ENCODE measurements around the gene KCNG2. TPM values are rescaled to one million over a fixed set of nuclear protein-coding genes. Genes with fewer than 3 reads are reported as not detected.

Gene KCNG2
- polyA plus RNA-seq, 1 of the 3 experiments (the other 2 are of a cell fraction), result not detected

DNA sequence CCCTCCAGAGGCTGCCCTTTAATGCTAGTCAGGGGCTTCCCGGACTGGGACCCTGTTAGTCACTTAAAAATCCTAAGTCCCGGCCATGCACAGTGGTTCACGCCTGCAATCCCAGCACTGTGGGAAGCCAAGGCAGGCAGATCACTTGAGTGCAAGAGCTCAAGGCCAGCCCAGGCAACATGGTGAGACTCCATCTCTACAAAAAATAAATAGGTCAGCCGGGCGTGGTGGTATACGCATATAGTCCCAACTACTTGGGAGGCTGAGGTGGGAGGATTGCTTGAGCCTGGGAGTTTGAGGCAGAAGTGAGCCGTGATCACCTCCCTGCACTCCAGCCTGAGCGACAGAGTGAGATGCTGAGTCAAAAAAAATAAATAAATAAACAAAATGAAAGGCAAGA lies 17.2 kb upstream of the KCNG2 start:
- H3K27ac ChIP-seq (ENCODE audit: low read depth in 2 of 2, low read length in 1 of 2), result no peak overlapping the region
- H3K9me2 ChIP-seq, result no peaks in the 10 kb centered on the region
- no peaks in the 10 kb centered on the region for H3K79me2 ChIP-seq (ENCODE audit: insufficient read depth)
- H3K9ac ChIP-seq, result no peak overlapping the region
- DNase-seq, result no peak
- H3K4me2 ChIP-seq, result no peak overlapping the region
- TF ChIP-seq FOSL2 (IDR thresholded peaks at IDR 0.05; ENCODE audit: borderline replicate concordance, low read depth) (no peak), ELF1 (IDR thresholded peaks at IDR 0.05) (no peak)
- TF ChIP-seq, protein P1, sequence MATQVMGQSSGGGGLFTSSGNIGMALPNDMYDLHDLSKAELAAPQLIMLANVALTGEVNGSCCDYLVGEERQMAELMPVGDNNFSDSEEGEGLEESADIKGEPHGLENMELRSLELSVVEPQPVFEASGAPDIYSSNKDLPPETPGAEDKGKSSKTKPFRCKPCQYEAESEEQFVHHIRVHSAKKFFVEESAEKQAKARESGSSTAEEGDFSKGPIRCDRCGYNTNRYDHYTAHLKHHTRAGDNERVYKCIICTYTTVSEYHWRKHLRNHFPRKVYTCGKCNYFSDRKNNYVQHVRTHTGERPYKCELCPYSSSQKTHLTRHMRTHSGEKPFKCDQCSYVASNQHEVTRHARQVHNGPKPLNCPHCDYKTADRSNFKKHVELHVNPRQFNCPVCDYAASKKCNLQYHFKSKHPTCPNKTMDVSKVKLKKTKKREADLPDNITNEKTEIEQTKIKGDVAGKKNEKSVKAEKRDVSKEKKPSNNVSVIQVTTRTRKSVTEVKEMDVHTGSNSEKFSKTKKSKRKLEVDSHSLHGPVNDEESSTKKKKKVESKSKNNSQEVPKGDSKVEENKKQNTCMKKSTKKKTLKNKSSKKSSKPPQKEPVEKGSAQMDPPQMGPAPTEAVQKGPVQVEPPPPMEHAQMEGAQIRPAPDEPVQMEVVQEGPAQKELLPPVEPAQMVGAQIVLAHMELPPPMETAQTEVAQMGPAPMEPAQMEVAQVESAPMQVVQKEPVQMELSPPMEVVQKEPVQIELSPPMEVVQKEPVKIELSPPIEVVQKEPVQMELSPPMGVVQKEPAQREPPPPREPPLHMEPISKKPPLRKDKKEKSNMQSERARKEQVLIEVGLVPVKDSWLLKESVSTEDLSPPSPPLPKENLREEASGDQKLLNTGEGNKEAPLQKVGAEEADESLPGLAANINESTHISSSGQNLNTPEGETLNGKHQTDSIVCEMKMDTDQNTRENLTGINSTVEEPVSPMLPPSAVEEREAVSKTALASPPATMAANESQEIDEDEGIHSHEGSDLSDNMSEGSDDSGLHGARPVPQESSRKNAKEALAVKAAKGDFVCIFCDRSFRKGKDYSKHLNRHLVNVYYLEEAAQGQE (IDR thresholded peaks at IDR 0.05; ENCODE audit: low read depth, low read length), result no peak
- TF ChIP-seq, protein P2, sequence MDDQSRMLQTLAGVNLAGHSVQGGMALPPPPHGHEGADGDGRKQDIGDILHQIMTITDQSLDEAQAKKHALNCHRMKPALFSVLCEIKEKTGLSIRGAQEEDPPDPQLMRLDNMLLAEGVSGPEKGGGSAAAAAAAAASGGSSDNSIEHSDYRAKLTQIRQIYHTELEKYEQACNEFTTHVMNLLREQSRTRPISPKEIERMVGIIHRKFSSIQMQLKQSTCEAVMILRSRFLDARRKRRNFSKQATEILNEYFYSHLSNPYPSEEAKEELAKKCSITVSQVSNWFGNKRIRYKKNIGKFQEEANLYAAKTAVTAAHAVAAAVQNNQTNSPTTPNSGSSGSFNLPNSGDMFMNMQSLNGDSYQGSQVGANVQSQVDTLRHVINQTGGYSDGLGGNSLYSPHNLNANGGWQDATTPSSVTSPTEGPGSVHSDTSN (IDR thresholded peaks at IDR 0.05), result no peak
- ChIA-PET POLR2A (no interaction called here), CTCF (no interaction called here)
- no peak overlapping the region for H2AFZ ChIP-seq (ENCODE audit: low read depth)
- no peaks in the 10 kb centered on the region for H4K20me1 ChIP-seq (ENCODE audit: insufficient read depth)
- no peaks in the 10 kb centered on the region for H3K36me3 ChIP-seq (replicated peaks in 1 of 2; ENCODE audit: control insufficient read depth in 1 of 2, insufficient read depth in 2 of 2, low read length in 1 of 2)
- H3K4me3 ChIP-seq (ENCODE audit: low read depth in 2 of 2, low read length in 1 of 2), result no peak overlapping the region
- H3F3A ChIP-seq (replicated peaks; ENCODE audit: insufficient read depth), result no peaks in the 10 kb centered on the region
- no peaks in the 10 kb centered on the region for H3K4me1 ChIP-seq (ENCODE audit: control insufficient read depth in 1 of 2, insufficient read depth in 2 of 2, low read depth in 1 of 2, low read length in 1 of 2)
- H3K9me3 ChIP-seq, result no peaks in the 10 kb centered on the region
- 50% methylated on average over 8 of the region's 8 CpGs for WGBS (ENCODE audit: low lambda C conversion rate)
- peaks cover 93% of the 10 kb centered on the region for H3K27me3 ChIP-seq (ENCODE audit: insufficient read depth)

DNA sequence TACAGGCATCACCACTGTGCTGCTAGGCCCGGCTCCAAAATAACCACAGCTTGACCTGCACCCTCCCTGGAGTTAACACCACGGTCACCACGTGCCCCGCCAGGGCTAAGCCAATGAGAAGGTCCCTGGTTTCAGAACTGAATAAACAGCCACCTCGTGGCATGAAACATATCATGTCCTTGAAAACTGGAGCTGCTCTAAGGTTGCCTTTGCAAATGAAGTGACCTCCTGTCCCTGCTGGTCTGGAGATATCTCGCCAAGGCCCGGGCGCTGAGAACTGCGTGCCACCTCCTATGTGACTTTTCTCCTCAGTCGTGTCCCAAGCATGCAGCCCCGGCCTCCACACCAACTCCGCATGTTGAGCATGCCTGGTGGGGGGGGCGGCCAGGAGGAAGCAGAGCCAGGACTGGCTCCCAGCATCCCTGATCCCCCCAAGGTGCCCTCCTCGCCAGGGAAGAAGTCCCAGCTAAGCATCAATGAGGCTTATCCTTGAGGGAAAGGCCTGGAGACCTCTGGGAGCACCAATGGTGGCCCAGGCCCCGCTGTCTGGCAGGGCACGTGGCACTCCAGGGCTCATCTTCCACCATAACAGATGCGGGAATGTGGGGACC lies 16.3 kb upstream of the KCNG2 start:
- CTCF ChIA-PET, result no interaction called here
- no peaks in the 10 kb centered on the region for H3K79me2 ChIP-seq (ENCODE audit: insufficient read depth)
- H3K27me3 ChIP-seq (ENCODE audit: insufficient read depth), result peaks cover 93% of the 10 kb centered on the region
- H3K4me2 ChIP-seq, result no peak overlapping the region
- POLR2A ChIA-PET, result no interaction called here
- no peak overlapping the region for H3K27ac ChIP-seq (ENCODE audit: low read depth in 2 of 2, low read length in 1 of 2)
- H3K36me3 ChIP-seq (replicated peaks in 1 of 2; ENCODE audit: control insufficient read depth in 1 of 2, insufficient read depth in 2 of 2, low read length in 1 of 2), result no peaks in the 10 kb centered on the region
- H3K9me2 ChIP-seq, result no peaks in the 10 kb centered on the region
- H4K20me1 ChIP-seq (ENCODE audit: insufficient read depth), result no peaks in the 10 kb centered on the region
- no peaks in the 10 kb centered on the region for H3K9me3 ChIP-seq
- no peak for TF ChIP-seq ELF1 (IDR thresholded peaks at IDR 0.05)
- TF ChIP-seq GATA2 (CRISPR knock-in tag; IDR thresholded peaks at IDR 0.05), result no peak
- TF ChIP-seq RAD21 (IDR thresholded peaks at IDR 0.05; ENCODE audit: low read length), result no peak
- TF ChIP-seq MAX (IDR thresholded peaks at IDR 0.05; ENCODE audit: low read depth), result no peak
- TF ChIP-seq JUND (IDR thresholded peaks at IDR 0.05), result no peak
- TF ChIP-seq, protein P1 (IDR thresholded peaks at IDR 0.05; ENCODE audit: low read depth, low read length), result no peak
- no peak for TF ChIP-seq EP300 (IDR thresholded peaks at IDR 0.05; ENCODE audit: borderline replicate concordance in 1 of 2, low read depth in 1 of 2, low read length in 1 of 2)
- no peak overlapping the region for H3K4me3 ChIP-seq (ENCODE audit: low read depth in 2 of 2, low read length in 1 of 2)
- no peak overlapping the region for H2AFZ ChIP-seq (ENCODE audit: low read depth)
- peak; percentile 14 for DNase-seq
- no peaks in the 10 kb centered on the region for H3F3A ChIP-seq (replicated peaks; ENCODE audit: insufficient read depth)
- 46% methylated on average over 14 of the region's 17 CpGs for WGBS (ENCODE audit: low lambda C conversion rate)
- no peak overlapping the region for H3K9ac ChIP-seq
- no peaks in the 10 kb centered on the region for H3K4me1 ChIP-seq (ENCODE audit: control insufficient read depth in 1 of 2, insufficient read depth in 2 of 2, low read depth in 1 of 2, low read length in 1 of 2)

Measured in SK-N-SH (cell line).